Common myeloid progenitor, CD34-positive (primary cell): ENCODE data around the gene CD163L1.

ENCODE experiments used
- CTCF ChIA-PET: fragments of 350-600 bp; sonication (Branson Sonifier 250); formaldehyde crosslinking; loops from one replicate; lab custom pipeline; 2021; ENCODE audit warnings: antibody characterized with exemption; lab: Charles Lee
- POLR2A ChIA-PET: fragments of 350-600 bp; sonication (Branson Sonifier 250); formaldehyde crosslinking; loops from one replicate; lab custom pipeline; 2021; ENCODE audit warnings: antibody characterized with exemption; lab: Charles Lee
- DNase-seq, 3 donors: peaks; one replicate each; pipeline versions ENCODE4 v3.0.0 to v3.0.0-alpha.2; 2013
- H3K27ac ChIP-seq, 2 experiments: 1 replicate in 1 of 2; 2 replicates in 1 of 2; pipeline ENCODE4 v1.7.0; 2013; ENCODE audit warnings: inconsistent platforms in 2 of 2, low read length in 2 of 2, mild to moderate bottlenecking in 2 of 2, low read depth in 1 of 2, moderate library complexity in 1 of 2; ENCODE audit not compliant: severe bottlenecking in 2 of 2, insufficient read depth in 1 of 2, poor library complexity in 1 of 2
- H3K27me3 ChIP-seq, 5 experiments: replicated peaks in 2 of 5; 1 replicate in 3 of 5; 2 replicates in 2 of 5; pipeline versions ENCODE4 v1.6.1 to v1.7.0; 2013; ENCODE audit warnings: low read length in 4 of 5, mild to moderate bottlenecking in 2 of 5, moderate library complexity in 2 of 5, inconsistent platforms in 1 of 5; ENCODE audit not compliant: insufficient read depth in 5 of 5, control insufficient read depth in 4 of 5
- H3K36me3 ChIP-seq, 4 experiments: 1 replicate in 2 of 4; 2 replicates in 2 of 4; pipeline versions ENCODE4 v1.6.1 to v1.7.0; 2013; ENCODE audit warnings: low read length in 3 of 4, control low read depth in 1 of 4, mild to moderate bottlenecking in 1 of 4; ENCODE audit not compliant: control insufficient read depth in 4 of 4, insufficient read depth in 4 of 4
- H3K4me1 ChIP-seq, 4 experiments: 1 replicate in 3 of 4; 2 replicates in 1 of 4; pipeline versions ENCODE4 v1.6.1 to v1.7.1; 2013; ENCODE audit warnings: low read length in 3 of 4, mild to moderate bottlenecking in 3 of 4, control low read depth in 1 of 4, inconsistent platforms in 1 of 4, moderate library complexity in 1 of 4; ENCODE audit not compliant: control insufficient read depth in 4 of 4, insufficient read depth in 4 of 4; ENCODE audit errors: control extremely low read depth in 1 of 4
- H3K4me3 ChIP-seq, 7 experiments: 1 replicate in 4 of 7; 2 replicates in 3 of 7; pipeline versions ENCODE4 v1.5.1 to v1.7.0; 2013; ENCODE audit warnings: mild to moderate bottlenecking in 7 of 7, low read length in 6 of 7, moderate library complexity in 6 of 7, inconsistent platforms in 2 of 7, low read depth in 2 of 7, control low read depth in 1 of 7; ENCODE audit not compliant: insufficient read depth in 4 of 7, control insufficient read depth in 1 of 7; ENCODE audit errors: extremely low read depth in 1 of 7
- H3K9me3 ChIP-seq, 5 experiments: 1 replicate in 4 of 5; 2 replicates in 1 of 5; pipeline versions ENCODE4 v1.6.1 to v1.7.1; 2013; ENCODE audit warnings: low read length in 4 of 5, mild to moderate bottlenecking in 2 of 5, inconsistent platforms in 1 of 5, low read depth in 1 of 5, moderate library complexity in 1 of 5; ENCODE audit not compliant: control insufficient read depth in 4 of 5, insufficient read depth in 2 of 5; ENCODE audit errors: control extremely low read depth in 1 of 5
- WGBS: methylation state at CpG from one replicate; pipeline ENCODE4 v1.1.5; 2013; ENCODE audit not compliant: insufficient coverage; 5-methylcytosine and 5-hydroxymethylcytosine counted together

CD163L1 gene

DNA sequence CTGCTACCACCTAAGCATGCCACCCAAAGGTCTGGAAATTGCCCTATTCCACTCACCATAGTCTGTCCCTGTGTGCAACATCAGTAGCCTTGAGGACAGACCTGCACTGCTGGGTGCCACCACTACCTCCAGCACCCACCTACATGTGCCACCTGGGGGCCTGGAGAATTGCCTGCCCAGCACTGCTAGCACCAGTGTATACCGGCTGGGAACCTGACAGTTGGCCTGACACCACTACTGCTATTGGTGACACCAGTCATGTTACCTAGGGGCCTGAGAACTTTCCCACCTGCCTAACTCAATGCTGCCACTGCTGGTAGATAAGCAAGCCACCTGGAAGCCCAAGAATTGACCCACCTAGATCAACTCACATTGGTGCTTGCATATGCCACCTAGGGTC is 60.8 kb downstream of the CD163L1 start:
- H3K27me3 ChIP-seq = no peaks in the 10 kb centered on the region
- no peak overlapping the region for H3K4me3 ChIP-seq
- no peak for DNase-seq
- ChIA-PET CTCF (interaction anchor here (1.4 kb wide), 1 partner anchor 10 kb away, joined by 3 read pairs; no protein-coding TSS in a partner anchor), POLR2A (no interaction called here)
- 100% methylated on average over 1 of the region's 1 CpG for WGBS
- H3K4me1 ChIP-seq = no peaks in the 10 kb centered on the region
- peaks cover 0 to 11% (median 0%) of the 10 kb centered on the region in 5 experiments for H3K9me3 ChIP-seq
- no peak overlapping the region for H3K27ac ChIP-seq
- H3K36me3 ChIP-seq = no peaks in the 10 kb centered on the region

DNA sequence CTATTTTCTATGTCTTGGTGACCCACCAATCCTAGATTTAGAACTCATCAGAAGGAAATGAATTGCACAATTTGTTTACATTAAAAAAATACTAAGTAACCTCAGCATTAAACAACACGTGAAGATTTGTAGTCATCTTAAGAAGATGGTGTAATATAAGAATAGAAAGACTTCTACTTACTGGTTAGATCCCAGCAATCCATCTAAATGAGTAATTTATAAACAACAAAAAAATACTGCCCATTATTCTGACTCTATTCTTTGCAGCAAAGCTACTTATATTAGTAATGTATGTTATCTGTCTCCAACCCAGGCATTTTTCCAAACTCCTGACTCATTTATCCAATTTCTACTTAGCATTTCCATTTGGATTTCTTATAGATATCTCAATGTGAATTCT is 67.8 kb downstream of the CD163L1 start:
- Histone ChIP-seq H3K4me1 (no peaks in the 10 kb centered on the region), H3K4me3 (no peak overlapping the region), H3K27ac (no peak overlapping the region), H3K27me3 (peaks cover 0 to 1% (median 0%) of the 10 kb centered on the region in 5 experiments), H3K36me3 (no peaks in the 10 kb centered on the region), H3K9me3 (no peaks in the 10 kb centered on the region)
- ChIA-PET CTCF (interaction anchor here (1.0 kb wide), 2 partner anchors 15 to 84 kb away, joined by 3 read pairs; no protein-coding TSS in a partner anchor), POLR2A (no interaction called here)
- WGBS = no CpG with 5 or more reads among the region's 1 CpG
- no peak for DNase-seq

DNA sequence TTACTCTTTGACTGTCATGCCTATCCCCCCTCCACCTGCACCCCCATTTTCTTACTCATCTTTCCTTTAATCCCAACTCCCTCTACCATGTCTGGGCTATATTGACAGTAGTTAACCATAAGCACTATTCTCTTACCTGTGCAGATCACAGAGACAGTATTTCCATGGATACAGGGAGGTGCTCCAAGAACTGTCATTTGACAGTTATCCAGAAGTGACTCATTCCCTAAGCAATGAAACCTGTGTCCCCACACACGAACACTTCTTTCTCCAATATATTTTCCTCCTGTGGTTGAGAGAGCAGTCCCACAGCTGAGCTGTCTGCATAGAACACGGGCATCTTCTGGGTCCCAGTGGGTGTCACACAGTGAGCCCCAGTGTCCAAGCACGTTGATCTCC is 68.8 kb downstream of the CD163L1 start:
- WGBS = 100% methylated on average over 3 of the region's 3 CpGs
- POLR2A ChIA-PET = no interaction called here
- DNase-seq = no peak

DNA sequence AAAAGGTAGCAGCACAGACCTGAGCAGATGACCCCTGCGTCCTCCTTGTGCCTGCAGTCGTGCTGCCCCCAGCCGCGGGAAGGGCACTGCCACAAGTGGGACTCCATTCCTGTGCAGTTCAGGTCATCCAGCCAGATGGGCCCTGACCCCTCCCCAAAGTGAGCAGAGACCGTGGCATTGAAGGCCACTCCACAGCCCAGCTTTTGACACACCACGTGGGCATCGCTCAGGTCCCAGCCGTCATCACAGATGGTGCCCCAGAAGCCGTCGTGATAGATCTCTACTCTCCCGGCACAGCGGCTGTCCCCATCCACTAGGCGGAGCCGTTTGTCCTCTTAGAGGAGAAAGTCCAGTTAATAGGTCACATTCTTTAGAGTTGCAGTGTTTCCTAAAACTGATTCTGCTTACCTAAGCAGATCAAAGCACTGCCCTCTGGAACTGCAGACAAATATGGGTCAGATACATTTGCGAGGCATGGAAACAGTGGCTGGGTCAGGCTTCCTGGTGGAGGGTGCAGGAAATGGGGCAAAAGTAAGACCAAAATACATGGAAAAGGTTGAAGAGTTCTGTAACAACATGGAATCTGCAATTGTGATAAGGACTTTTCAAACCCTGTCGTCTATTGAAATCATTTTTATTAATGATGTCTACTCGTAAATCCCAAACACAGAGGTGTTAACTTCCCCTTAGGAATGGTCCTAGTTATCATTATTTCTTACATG is 69.4 kb downstream of the CD163L1 start:
- H3K4me3 ChIP-seq = no peak overlapping the region
- CTCF ChIA-PET = interaction anchor here (0.8 to 2.2 kb wide), 3 partner anchors 86 to 262 kb away, joined by 3 to 9 read pairs (median 5); no protein-coding TSS in a partner anchor
- no peaks in the 10 kb centered on the region for H3K36me3 ChIP-seq
- H3K27ac ChIP-seq = no peak overlapping the region
- H3K4me1 ChIP-seq = no peaks in the 10 kb centered on the region
- POLR2A ChIA-PET = no interaction called here
- DNase-seq = peak; percentile 58 to 76 (median 74)
- H3K27me3 ChIP-seq = peaks cover 0 to 1% (median 0%) of the 10 kb centered on the region in 5 experiments
- 51% methylated on average over 17 of the region's 17 CpGs for WGBS
- no peaks in the 10 kb centered on the region for H3K9me3 ChIP-seq

More for the DNA sequence above, 68.8 kb downstream of the CD163L1 start:
- Histone ChIP-seq H3K4me3 (no peak overlapping the region), H3K27me3 (peaks cover 0 to 1% (median 0%) of the 10 kb centered on the region in 5 experiments), H3K4me1 (no peaks in the 10 kb centered on the region), H3K36me3 (no peaks in the 10 kb centered on the region), H3K27ac (no peak overlapping the region), H3K9me3 (no peaks in the 10 kb centered on the region)
- CTCF ChIA-PET = interaction anchor here (0.8 to 1.4 kb wide), 2 partner anchors 85 to 153 kb away, joined by 3 to 5 read pairs; no protein-coding TSS in a partner anchor

DNA sequence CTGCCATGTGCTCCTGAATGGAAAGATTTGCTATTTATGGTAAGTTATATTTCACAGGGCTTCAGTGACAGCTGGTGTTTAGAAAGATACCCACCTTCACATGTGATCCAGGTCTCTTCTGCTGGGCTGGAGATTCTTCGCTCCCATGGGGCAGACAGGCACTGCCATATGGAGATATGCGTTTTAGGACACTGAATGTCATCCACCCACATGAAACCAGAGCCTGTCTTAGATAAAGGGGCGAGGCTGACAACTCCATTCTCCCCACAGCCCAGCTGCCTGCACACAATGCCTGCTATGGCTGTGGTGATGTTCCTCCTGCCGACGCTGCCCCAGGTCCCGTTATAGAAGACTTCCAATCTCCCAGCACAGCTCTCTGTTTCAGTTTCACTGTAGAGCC is 70.7 kb downstream of the CD163L1 start:
- Histone ChIP-seq H3K9me3 (no peaks in the 10 kb centered on the region), H3K4me3 (no peak overlapping the region), H3K27ac (no peak overlapping the region), H3K27me3 (peaks cover 0 to 1% (median 0%) of the 10 kb centered on the region in 5 experiments), H3K4me1 (no peaks in the 10 kb centered on the region), H3K36me3 (no peaks in the 10 kb centered on the region)
- ChIA-PET POLR2A (no interaction called here), CTCF (interaction anchor here (0.7 to 2.2 kb wide), 9 partner anchors 9 to 266 kb away, joined by 3 to 9 read pairs (median 3); no protein-coding TSS in a partner anchor)
- WGBS = 100% methylated on average over 5 of the region's 6 CpGs
- DNase-seq = no peak

DNA sequence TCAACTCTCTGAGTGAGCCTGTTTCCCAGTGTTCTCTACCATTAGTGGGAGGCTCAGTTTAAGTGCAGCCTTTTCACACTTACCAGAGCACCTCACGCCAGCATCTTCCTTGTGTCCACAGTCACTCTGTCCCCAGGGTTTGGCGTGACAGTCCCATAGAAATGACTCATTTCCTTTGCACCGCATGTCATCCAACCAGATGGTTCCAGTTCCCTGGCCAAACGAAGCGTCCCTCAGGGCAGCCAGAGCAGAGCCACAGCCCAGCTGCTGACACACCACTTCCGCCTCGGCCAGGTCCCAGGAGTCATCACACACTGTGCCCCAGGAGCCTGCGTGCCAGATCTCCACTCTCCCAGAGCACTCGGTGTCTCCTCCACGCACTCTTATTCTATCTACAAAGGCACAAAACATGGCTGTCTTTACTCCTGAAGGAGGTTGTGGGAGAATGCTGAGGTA is 74.7 kb downstream of the CD163L1 start:
- Histone ChIP-seq H3K4me3 (no peak overlapping the region), H3K36me3 (no peaks in the 10 kb centered on the region), H3K27me3 (no peaks in the 10 kb centered on the region), H3K9me3 (no peaks in the 10 kb centered on the region), H3K27ac (no peak overlapping the region), H3K4me1 (no peaks in the 10 kb centered on the region)
- ChIA-PET CTCF (no interaction called here), POLR2A (no interaction called here)
- DNase-seq = no peak
- WGBS = 90% methylated on average over 7 of the region's 10 CpGs

DNA sequence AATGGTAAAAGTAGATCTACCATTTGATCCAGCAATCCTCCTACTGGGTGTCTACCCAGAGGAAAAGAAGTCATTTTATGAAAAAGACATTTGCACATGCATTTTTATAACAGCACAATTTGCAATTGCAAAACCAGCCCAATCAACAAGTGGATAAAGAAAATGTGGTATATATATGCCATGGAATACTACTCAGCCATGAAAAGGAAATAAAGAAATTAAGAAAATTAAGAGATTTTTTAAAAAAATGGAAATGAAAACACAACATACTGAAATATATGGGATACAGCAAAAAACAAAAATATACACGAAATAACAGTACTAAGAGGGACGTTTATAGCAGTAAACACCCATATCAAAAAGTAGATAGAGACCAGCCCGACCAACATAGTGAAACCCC is 81.2 kb downstream of the CD163L1 start:
- ChIA-PET CTCF (no interaction called here), POLR2A (no interaction called here)
- Histone ChIP-seq H3K36me3 (no peaks in the 10 kb centered on the region), H3K9me3 (no peaks in the 10 kb centered on the region), H3K27me3 (no peaks in the 10 kb centered on the region), H3K4me1 (no peaks in the 10 kb centered on the region), H3K27ac (no peak overlapping the region), H3K4me3 (no peak overlapping the region)
- no peak for DNase-seq
- WGBS = 100% methylated on average over 2 of the region's 3 CpGs
